Mesendoderm (in vitro differentiated cells): ENCODE data around the gene CPLANE2.

Experiments used
- DNase-seq: peaks from one replicate; pipeline ENCODE4 v3.0.0; 2013
- H2AK5ac ChIP-seq: 2 replicates; pipeline ENCODE4 v1.6.1; 2013; ENCODE audit warnings: low read length, inconsistent platforms
- H2BK120ac ChIP-seq: 2 replicates; pipeline ENCODE4 v1.6.1; 2013; ENCODE audit warnings: low read depth, mild to moderate bottlenecking, low read length, moderate library complexity, mixed read lengths
- H2BK15ac ChIP-seq: replicated peaks from 2 replicates; pipeline ENCODE4 v1.6.1; 2013; ENCODE audit warnings: low read depth, mild to moderate bottlenecking, moderate library complexity
- H2BK5ac ChIP-seq: 2 replicates; pipeline ENCODE4 v1.6.1; 2013; ENCODE audit warnings: low read length, inconsistent platforms
- H3K18ac ChIP-seq: 2 replicates; pipeline ENCODE4 v1.6.1; 2013; ENCODE audit warnings: mild to moderate bottlenecking, low read length, mixed read lengths
- H3K23ac ChIP-seq: one replicate; pipeline ENCODE4 v1.6.1; 2013; ENCODE audit warnings: low read length
- H3K27ac ChIP-seq: 2 replicates; pipeline ENCODE4 v1.5.1; 2013; ENCODE audit warnings: low read depth, mild to moderate bottlenecking, inconsistent platforms, low read length, moderate library complexity
- H3K27me3 ChIP-seq: 2 replicates; pipeline ENCODE4 v1.6.1; 2013; ENCODE audit warnings: low read length, control low read depth, mild to moderate bottlenecking, inconsistent platforms; ENCODE audit not compliant: insufficient read depth, poor library complexity
- H3K36me3 ChIP-seq: 2 replicates; pipeline ENCODE4 v1.6.1; 2013; ENCODE audit warnings: low read length, inconsistent platforms; ENCODE audit not compliant: control insufficient read depth, insufficient read depth
- H3K4ac ChIP-seq: one replicate; pipeline ENCODE4 v1.6.1; 2013; ENCODE audit warnings: low read depth, mild to moderate bottlenecking, low read length, moderate library complexity
- H3K4me1 ChIP-seq: 2 replicates; pipeline ENCODE4 v1.6.1; 2013; ENCODE audit warnings: low read depth, low read length, inconsistent platforms; ENCODE audit not compliant: control insufficient read depth
- H3K4me2 ChIP-seq: 2 replicates; pipeline ENCODE4 v1.6.1; 2013; ENCODE audit warnings: low read length
- H3K4me3 ChIP-seq: 2 replicates; pipeline ENCODE4 v1.5.1; 2013; ENCODE audit warnings: mild to moderate bottlenecking, low read length
- H3K56ac ChIP-seq: one replicate; pipeline ENCODE4 v1.6.1; 2013; ENCODE audit warnings: low read length
- H3K79me1 ChIP-seq: 2 replicates; pipeline ENCODE4 v1.6.1; 2013; ENCODE audit warnings: low read length, inconsistent platforms
- H3K79me2 ChIP-seq: 2 replicates; pipeline ENCODE4 v1.6.1; 2013; ENCODE audit warnings: mild to moderate bottlenecking, low read length; ENCODE audit not compliant: control insufficient read depth, insufficient read depth
- H3K9ac ChIP-seq: 2 replicates; pipeline ENCODE4 v1.6.1; 2013; ENCODE audit warnings: low read length, inconsistent platforms
- H4K5ac ChIP-seq: one replicate; pipeline ENCODE4 v1.6.1; 2013; ENCODE audit warnings: low read length
- H4K8ac ChIP-seq: one replicate; pipeline ENCODE4 v1.6.1; 2013; ENCODE audit warnings: low read depth, mild to moderate bottlenecking, control low read depth, low read length, moderate library complexity
- WGBS: extraction: QIAGEN DNeasy Blood & Tissue Kit; methylation state at CpG from one replicate; pipeline ENCODE4 v1.1.7; 2013; ENCODE audit warnings: low lambda C conversion rate, missing lambda C conversion rate; ENCODE audit not compliant: insufficient coverage; ENCODE audit errors: extremely low coverage; 5-methylcytosine and 5-hydroxymethylcytosine counted together

The CPLANE2 gene

DNA sequence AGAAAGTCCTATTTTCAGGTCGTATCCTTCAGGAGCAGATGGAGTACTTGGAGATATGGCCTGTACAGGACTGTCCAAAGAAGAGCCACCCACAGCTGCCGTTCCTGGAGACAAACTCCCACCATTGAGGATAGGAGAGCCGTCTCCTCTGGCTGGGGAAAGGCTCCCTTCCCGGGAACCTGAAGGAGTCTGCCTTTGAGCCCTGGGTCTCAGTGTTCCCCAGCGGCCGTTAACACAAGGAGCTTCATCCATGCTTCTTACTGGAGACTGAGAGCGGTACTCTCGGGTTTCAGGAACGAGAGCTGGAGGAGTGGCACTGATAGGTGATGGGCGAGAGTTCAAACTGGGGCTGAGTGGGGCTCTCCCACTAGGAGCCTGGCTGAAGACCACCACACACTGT lies 14.4 kb upstream of the CPLANE2 start:
- H3K4ac ChIP-seq: no peak overlapping the region
- H3K4me2 ChIP-seq: no peak overlapping the region
- H2BK5ac ChIP-seq: no peak overlapping the region
- peaks cover 3% of the 10 kb centered on the region for H3K36me3 ChIP-seq
- H3K27me3 ChIP-seq: no peaks in the 10 kb centered on the region
- H4K8ac ChIP-seq: no peak overlapping the region
- no peak overlapping the region for H3K4me3 ChIP-seq
- no peak overlapping the region for H4K5ac ChIP-seq
- H3K23ac ChIP-seq: no peak overlapping the region
- H3K79me1 ChIP-seq: no peaks in the 10 kb centered on the region
- H3K79me2 ChIP-seq: no peaks in the 10 kb centered on the region
- H2BK15ac ChIP-seq: no peak overlapping the region
- no peak overlapping the region for H3K27ac ChIP-seq
- H3K9ac ChIP-seq: no peak overlapping the region
- no peaks in the 10 kb centered on the region for H3K4me1 ChIP-seq
- no peak overlapping the region for H3K56ac ChIP-seq
- no peak overlapping the region for H2BK120ac ChIP-seq
- no CpG with 5 or more reads among the region's 10 CpGs for WGBS
- no peak overlapping the region for H2AK5ac ChIP-seq
- no peak overlapping the region for H3K18ac ChIP-seq
- DNase-seq: no peak

DNA sequence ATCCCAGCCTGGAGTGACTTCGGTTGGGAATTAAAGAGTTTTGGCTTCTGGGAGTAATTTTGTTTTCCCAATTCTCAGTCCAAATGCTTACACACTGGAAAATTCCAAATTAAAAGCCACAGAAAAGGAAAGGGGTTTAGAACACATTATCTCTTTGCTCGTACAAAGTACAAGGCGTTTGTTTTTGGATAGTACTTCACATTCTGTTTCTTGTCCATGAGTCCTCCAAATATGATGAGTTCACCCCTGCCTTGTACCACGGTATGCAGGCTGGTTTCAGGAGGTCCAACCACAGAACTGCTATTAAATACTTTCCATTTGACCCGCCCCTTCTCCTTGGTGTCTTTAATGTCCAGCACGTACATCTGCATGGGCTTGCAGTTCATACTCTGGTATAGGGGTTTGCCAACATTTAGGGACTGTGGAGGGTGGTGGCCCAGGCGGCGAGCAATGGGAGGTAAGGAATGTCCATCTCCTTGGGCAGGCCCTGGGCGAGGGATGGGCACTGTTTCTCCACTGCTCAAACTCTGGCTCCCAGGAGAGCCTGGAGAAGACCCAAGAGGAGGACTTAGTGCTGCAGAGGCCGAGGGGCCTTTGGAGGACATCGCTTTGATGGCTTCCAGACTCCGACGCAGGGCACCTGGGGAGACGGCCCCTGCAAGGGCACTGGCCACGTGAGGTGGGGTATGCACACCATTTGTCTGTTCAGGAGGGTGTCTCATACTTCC lies 13.7 kb upstream of the CPLANE2 start:
- Histone ChIP-seq H4K5ac (no peak overlapping the region), H2BK5ac (no peak overlapping the region), H3K23ac (no peak overlapping the region), H4K8ac (no peak overlapping the region), H3K4me3 (no peak overlapping the region), H3K56ac (no peak overlapping the region), H2BK15ac (no peak overlapping the region), H3K36me3 (peaks cover 3% of the 10 kb centered on the region), H3K4ac (no peak overlapping the region), H3K79me2 (no peaks in the 10 kb centered on the region), H2AK5ac (no peak overlapping the region), H3K18ac (no peak overlapping the region), H2BK120ac (no peak overlapping the region), H3K9ac (no peak overlapping the region), H3K27ac (no peak overlapping the region), H3K27me3 (no peaks in the 10 kb centered on the region), H3K4me2 (no peak overlapping the region), H3K4me1 (no peaks in the 10 kb centered on the region), H3K79me1 (no peaks in the 10 kb centered on the region)
- DNase-seq: no peak
- no CpG with 5 or more reads among the region's 15 CpGs for WGBS

DNA sequence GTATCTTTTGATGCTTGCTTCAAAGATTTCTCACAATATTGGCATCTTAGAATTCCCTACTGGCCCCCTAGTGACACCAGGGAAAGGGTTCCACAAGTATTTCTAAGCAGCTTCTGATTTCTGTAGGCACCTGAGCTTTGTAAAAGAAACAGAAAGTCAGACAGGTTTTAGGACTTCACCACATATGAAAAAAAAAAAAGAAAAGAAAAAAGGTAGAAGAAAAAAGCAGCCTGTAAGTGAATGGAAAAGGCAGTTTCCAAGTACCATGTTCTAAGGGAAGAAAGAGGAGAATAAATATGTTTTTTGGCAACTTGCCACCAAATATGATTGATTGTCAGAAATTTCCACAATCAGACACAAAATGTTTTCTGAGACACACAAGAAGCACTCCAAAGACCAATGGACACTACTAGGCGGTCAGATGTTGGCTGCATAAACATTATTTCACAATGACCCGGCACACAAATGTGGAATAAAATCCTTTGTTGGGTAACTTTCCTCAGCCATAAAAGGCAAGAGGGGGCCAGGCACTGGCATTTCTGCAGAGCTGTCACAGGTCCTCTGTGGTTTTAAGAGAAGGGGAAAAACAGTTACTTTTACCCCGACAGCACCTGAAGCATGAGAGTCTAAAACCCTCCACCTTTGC lies 12.7 kb upstream of the CPLANE2 start:
- no peak overlapping the region for H4K5ac ChIP-seq
- no peak overlapping the region for H3K23ac ChIP-seq
- H2BK15ac ChIP-seq: no peak overlapping the region
- H4K8ac ChIP-seq: no peak overlapping the region
- H3K36me3 ChIP-seq: peaks cover 3% of the 10 kb centered on the region
- DNase-seq: no peak
- no peak overlapping the region for H2AK5ac ChIP-seq
- WGBS: no CpG with 5 or more reads among the region's 3 CpGs
- H2BK120ac ChIP-seq: no peak overlapping the region
- H3K56ac ChIP-seq: no peak overlapping the region
- H3K79me2 ChIP-seq: no peaks in the 10 kb centered on the region
- no peak overlapping the region for H3K4me2 ChIP-seq
- no peak overlapping the region for H3K4ac ChIP-seq
- no peak overlapping the region for H3K9ac ChIP-seq
- H3K4me1 ChIP-seq: no peaks in the 10 kb centered on the region
- H3K4me3 ChIP-seq: no peak overlapping the region
- no peaks in the 10 kb centered on the region for H3K27me3 ChIP-seq
- H3K27ac ChIP-seq: no peak overlapping the region
- H3K79me1 ChIP-seq: no peaks in the 10 kb centered on the region
- H3K18ac ChIP-seq: no peak overlapping the region
- H2BK5ac ChIP-seq: no peak overlapping the region

GRCh38 chr1:16248603-16249516 lies 11.9 kb upstream of the CPLANE2 start:
- no peak overlapping the region for H3K18ac ChIP-seq
- H3K4me1 ChIP-seq: no peaks in the 10 kb centered on the region
- H2AK5ac ChIP-seq: no peak overlapping the region
- H3K27me3 ChIP-seq: no peaks in the 10 kb centered on the region
- H3K4me3 ChIP-seq: no peak overlapping the region
- no peaks in the 10 kb centered on the region for H3K79me1 ChIP-seq
- H3K4me2 ChIP-seq: no peak overlapping the region
- H3K27ac ChIP-seq: no peak overlapping the region
- no peak overlapping the region for H3K56ac ChIP-seq
- no peak overlapping the region for H2BK120ac ChIP-seq
- peaks cover 1% of the 10 kb centered on the region for H3K36me3 ChIP-seq
- no peak overlapping the region for H3K23ac ChIP-seq
- no peak overlapping the region for H3K9ac ChIP-seq
- no peak overlapping the region for H4K5ac ChIP-seq
- no peak overlapping the region for H4K8ac ChIP-seq
- H3K4ac ChIP-seq: no peak overlapping the region
- no peak overlapping the region for H2BK15ac ChIP-seq
- DNase-seq: no peak
- H2BK5ac ChIP-seq: no peak overlapping the region
- no peaks in the 10 kb centered on the region for H3K79me2 ChIP-seq
- no CpG with 5 or more reads among the region's 7 CpGs for whole genome bisulfite sequencing

DNA sequence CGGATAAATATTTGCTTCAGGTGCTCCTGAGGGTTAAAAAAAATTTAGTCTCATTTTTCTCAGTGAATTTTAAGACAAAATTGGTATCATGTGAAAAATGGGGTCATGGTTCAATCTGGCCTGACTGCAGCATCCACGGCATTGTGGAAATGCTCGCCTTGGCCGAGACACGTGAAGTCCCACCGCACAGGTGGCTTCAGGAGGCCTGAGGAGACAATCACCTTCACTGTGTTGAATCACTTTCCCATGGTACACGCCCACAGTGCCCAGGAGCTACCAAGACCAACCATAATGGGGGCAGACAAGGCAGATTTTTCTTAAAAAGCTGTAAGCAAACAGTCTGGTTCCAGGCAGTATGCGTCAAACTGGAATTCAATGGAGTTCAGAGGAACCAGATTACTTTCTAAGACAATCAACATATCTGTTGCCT lies 11.0 kb upstream of the CPLANE2 start:
- H3K27me3 ChIP-seq: no peaks in the 10 kb centered on the region
- H2BK5ac ChIP-seq: no peak overlapping the region
- H3K9ac ChIP-seq: no peak overlapping the region
- DNase-seq: no peak
- no peak overlapping the region for H4K5ac ChIP-seq
- no peak overlapping the region for H4K8ac ChIP-seq
- H2BK120ac ChIP-seq: no peak overlapping the region
- H3K27ac ChIP-seq: no peak overlapping the region
- H3K23ac ChIP-seq: no peak overlapping the region
- no peaks in the 10 kb centered on the region for H3K4me1 ChIP-seq
- no peak overlapping the region for H2AK5ac ChIP-seq
- no peaks in the 10 kb centered on the region for H3K79me1 ChIP-seq
- no peak overlapping the region for H3K18ac ChIP-seq
- no peak overlapping the region for H3K4me3 ChIP-seq
- peaks cover 1% of the 10 kb centered on the region for H3K36me3 ChIP-seq
- no peak overlapping the region for H3K4ac ChIP-seq
- H3K4me2 ChIP-seq: no peak overlapping the region
- H3K79me2 ChIP-seq: no peaks in the 10 kb centered on the region
- H2BK15ac ChIP-seq: no peak overlapping the region
- no peak overlapping the region for H3K56ac ChIP-seq
- no CpG with 5 or more reads among the region's 8 CpGs for WGBS
